Nephron (organoid): Measurements from ENCODE around the gene OR13C4.

Source experiments
- H3K27ac Mint-ChIP-seq, 3 experiments: 2 replicates each; pipeline ENCODE4 v1.8.0; 2020; ENCODE audit warnings: mixed read lengths in 3 of 3, mild to moderate bottlenecking in 2 of 3, moderate library complexity in 1 of 3
- H3K27me3 Mint-ChIP-seq: 2 replicates; pipeline ENCODE4 v1.8.0; 2021; ENCODE audit warnings: low read depth, mild to moderate bottlenecking, moderate library complexity, mixed read lengths
- H3K36me3 Mint-ChIP-seq: 2 replicates; pipeline ENCODE4 v1.8.0; 2020; ENCODE audit warnings: low read depth, mixed read lengths
- H3K4me1 Mint-ChIP-seq: 2 replicates; pipeline ENCODE4 v1.8.0; 2020; ENCODE audit warnings: mixed read lengths
- H3K4me3 Mint-ChIP-seq, 3 experiments: 2 replicates each; pipeline ENCODE4 v1.8.0; 2020; ENCODE audit warnings: mild to moderate bottlenecking in 3 of 3, mixed read lengths in 3 of 3, moderate library complexity in 2 of 3
- H3K9me3 Mint-ChIP-seq: 2 replicates; pipeline ENCODE4 v1.8.0; 2020; ENCODE audit warnings: mixed read lengths
- TF ChIP-seq, protein P1 (sequence below), 3 experiments: fragments of 200-600 bp; sonication (generic); IDR thresholded peaks; one replicate each; pipeline ENCODE4 v1.5.0; 2021; ENCODE audit warnings: antibody characterized with exemption in 3 of 3; ENCODE audit not compliant: unreplicated experiment in 3 of 3

Gene OR13C4

DNA sequence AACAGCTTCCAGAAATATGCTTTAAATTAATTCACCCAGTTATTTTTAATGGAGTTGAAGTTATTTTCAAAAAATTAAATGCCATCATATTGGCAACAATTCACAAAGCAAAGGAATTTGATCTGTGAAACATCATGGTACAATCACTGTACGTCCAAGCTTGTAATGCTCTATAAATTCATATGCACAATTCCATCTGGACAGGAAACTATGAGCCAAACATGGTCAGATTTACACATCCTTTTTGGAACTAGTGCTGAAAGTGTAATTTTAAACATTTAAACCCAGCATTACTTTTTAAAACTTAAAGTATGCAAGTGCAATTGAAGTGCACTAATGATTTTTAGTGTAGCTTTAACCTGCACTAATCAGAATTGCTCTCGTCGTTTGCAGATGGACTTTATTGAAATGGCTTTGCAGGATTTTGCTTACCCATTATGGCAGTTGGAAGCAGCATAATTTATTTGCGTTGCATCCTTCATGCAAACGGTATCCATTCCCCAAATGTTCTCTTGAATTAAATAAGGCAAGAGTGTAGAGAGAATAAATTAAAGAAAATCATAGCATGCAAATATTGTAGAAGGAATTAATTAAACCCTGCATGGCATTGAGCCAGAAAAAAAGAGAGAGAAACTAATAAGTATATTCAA, 44.0 kb downstream of the OR13C4 start:
- Mint-ChIP-seq H3K4me3 (no peak overlapping the region), H3K36me3 (no peaks in the 10 kb centered on the region), H3K4me1 (peaks cover 7% of the 10 kb centered on the region), H3K9me3 (no peaks in the 10 kb centered on the region), H3K27me3 (no peaks in the 10 kb centered on the region), H3K27ac (no peak overlapping the region)
- TF ChIP-seq, protein P1, sequence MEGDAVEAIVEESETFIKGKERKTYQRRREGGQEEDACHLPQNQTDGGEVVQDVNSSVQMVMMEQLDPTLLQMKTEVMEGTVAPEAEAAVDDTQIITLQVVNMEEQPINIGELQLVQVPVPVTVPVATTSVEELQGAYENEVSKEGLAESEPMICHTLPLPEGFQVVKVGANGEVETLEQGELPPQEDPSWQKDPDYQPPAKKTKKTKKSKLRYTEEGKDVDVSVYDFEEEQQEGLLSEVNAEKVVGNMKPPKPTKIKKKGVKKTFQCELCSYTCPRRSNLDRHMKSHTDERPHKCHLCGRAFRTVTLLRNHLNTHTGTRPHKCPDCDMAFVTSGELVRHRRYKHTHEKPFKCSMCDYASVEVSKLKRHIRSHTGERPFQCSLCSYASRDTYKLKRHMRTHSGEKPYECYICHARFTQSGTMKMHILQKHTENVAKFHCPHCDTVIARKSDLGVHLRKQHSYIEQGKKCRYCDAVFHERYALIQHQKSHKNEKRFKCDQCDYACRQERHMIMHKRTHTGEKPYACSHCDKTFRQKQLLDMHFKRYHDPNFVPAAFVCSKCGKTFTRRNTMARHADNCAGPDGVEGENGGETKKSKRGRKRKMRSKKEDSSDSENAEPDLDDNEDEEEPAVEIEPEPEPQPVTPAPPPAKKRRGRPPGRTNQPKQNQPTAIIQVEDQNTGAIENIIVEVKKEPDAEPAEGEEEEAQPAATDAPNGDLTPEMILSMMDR (IDR thresholded peaks at IDR 0.05; ENCODE audit: unreplicated experiment in 3 of 3) = no peak
